Activated CD8-positive, alpha-beta memory T cell treated with anti-CD3 and anti-CD28 coated beads, Interleukin-2, amount 50 U/mL, for 24 hours (primary cell): ENCODE results near the gene CLCA2.
"Not testable (repeated sequence)": the region's sequence is repeated elsewhere in the genome, so short reads cannot be mapped to it uniquely, and the experiment has no call there.

Experiments used
- DNase-seq: peaks from one replicate; pipeline ENCODE4 v3.0.0-alpha.2; 2020; ENCODE audit errors: extremely low read depth

CLCA2 gene

GRCh38 chr1:86472152-86472551 is 48.2 kb downstream of the CLCA2 start:
- DNase-seq: no peak

GRCh38 chr1:86472767-86473166 is 48.8 kb downstream of the CLCA2 start:
- DNase-seq: no peak

GRCh38 chr1:86477256-86477655 is 53.3 kb downstream of the CLCA2 start:
- no peak for DNase-seq

DNA sequence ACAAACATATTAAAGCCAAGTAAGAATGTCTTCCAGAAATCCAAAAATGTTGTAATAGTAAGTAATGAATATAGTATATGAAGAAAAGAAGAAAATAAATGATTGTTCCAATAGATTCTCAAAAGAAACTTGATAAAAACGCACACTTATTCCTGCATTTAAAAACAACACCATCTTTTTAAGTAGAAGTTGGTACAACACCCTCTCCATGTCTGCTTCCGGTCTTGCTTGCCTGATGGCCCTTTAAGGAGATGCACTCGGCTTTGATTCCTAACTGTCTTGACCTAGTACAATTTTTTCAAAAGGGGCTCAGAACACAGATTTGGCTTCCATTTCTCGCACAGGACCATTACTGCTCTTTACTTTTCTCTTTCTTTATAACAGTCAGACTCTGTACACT is 53.7 kb downstream of the CLCA2 start:
- DNase-seq: no peak

DNA sequence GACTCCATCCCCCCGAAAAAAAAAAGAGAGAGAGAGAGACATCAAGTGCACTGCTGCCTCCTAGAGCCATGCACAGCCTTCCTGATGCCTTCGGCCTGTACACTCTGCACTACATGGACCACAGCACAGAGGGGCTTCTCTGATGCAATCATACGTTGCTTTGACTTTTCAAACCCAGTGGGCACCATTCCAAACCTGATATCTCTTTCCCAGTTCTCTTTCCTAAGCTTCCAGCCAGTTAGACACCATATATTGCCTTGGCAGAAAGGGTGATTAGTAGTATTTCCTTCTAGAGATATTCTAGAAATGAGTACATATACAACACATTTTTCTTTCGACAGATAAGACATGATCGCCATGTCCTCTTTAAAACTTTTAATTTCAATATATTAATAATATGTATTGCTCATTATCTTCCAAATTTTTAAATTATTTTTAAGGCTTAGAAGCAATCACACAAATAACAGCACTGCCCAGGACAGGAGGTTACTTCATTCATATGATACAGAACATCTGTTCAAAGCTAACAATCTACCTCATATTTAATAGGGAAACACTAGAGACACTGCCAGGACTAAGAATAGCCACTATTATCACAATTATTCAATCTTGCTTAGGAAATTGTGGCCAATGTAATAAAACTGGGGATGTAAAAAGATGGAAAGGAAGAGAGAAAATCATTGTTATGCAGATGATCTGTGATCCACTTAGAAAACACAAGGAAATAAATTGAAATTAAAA is 54.6 kb downstream of the CLCA2 start:
- DNase-seq: no peak

GRCh38 chr1:86481966-86482365 is 58.0 kb downstream of the CLCA2 start:
- no peak for DNase-seq

- no peak for DNase-seq
These were observed 63.3 kb downstream of the CLCA2 start for GRCh38 chr1:86487131-86487810.

DNA sequence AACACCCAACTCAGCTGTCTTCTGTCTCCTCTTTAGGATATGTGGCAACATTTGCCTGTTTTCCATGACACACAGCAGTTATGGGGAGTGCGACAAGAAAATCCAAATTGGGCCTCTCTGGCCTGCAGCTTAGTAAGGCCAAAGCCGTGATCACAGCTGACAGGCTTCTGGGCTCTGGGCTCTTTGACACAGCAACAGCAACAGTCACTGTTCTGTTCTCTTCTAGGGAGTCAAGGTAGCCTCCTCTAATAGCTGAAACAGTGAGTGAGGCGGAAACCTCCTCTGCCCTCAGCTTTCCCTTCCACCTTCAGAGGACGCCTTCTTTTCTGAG is 63.8 kb downstream of the CLCA2 start:
- no peak for DNase-seq

GRCh38 chr1:86489242-86489878 is 65.4 kb downstream of the CLCA2 start:
- no peak for DNase-seq

DNA sequence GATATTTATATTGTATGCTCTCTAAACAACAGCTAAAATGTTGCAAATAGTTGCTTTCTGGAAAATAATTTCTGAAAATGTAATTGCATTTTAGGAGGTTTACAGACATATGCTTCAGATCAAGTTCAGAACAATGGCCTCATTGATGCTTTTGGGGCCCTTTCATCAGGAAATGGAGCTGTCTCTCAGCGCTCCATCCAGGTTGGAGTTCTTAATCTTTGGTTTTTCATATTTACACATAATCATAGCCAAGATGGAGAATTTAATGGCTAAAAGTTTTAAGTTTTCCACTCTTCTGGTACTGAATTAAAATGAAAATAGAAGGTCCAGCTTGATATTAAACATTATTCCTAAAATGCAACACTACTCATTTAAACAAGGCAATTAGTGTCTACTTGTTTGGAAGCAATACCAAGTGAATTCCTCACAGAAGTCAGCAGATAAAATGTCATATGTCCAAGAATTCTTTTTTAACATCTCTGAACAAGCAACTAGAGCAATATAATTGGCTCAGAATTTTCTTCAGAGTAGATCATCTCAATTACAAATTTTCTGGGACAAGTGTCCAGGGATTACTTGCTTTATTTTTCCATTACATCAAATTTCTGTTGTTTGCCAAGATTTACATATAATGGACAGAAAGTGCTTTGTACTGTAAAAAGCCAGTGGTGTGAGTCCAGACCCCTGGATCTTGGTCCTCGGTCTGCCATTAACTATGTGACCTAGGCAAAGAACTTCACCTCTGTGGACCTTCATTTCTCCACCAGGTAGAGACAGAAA is 67.4 kb downstream of the CLCA2 start:
- DNase-seq: no peak

DNA sequence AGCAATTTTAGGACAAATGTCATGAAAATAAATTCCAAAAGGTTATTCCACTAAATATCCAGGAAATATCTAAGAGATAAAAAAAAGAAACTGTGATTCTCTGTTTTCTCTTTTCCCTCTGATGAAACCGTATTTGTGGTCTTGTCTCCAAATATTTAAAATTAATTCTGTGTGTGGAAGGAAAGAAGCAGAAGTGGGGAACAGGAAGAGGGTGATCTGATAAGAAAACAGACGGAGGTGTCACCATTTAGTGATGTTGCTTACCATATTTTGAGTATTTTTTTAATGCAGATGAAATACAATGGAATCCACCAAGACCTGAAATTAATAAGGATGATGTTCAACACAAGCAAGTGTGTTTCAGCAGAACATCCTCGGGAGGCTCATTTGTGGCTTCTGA is 74.3 kb downstream of the CLCA2 start:
- no peak for DNase-seq

GRCh38 chr1:86499987-86500593 is 76.1 kb downstream of the CLCA2 start:
- DNase-seq: no peak

GRCh38 chr1:86500714-86501113 is 76.7 kb downstream of the CLCA2 start:
- no peak for DNase-seq

DNA sequence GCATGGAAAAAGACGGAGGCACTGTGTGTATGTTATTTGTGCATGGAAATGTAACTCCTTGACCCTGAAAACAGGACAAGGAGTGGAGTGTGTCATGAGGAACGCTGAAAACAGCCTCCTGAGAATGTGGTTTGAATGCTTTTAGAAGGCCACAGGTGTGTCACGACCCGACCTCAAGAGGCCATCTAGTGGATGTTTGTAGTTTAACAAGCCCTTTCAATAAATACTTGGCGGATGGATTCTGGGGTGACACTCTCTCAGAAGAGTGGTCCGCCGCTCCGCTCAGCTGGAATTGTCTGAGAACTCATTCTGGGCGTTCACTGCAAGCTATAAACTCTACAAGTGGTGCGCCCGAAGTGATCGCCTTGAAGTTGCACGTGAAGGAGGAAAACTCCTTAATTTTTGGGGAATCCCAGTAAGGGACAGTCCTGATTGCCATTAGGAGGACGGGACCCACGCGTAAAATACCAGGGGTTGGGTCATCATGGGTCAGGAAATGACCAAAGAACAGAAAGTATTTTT is 78.2 kb downstream of the CLCA2 start:
- not testable (repeated sequence) for DNase-seq

DNA sequence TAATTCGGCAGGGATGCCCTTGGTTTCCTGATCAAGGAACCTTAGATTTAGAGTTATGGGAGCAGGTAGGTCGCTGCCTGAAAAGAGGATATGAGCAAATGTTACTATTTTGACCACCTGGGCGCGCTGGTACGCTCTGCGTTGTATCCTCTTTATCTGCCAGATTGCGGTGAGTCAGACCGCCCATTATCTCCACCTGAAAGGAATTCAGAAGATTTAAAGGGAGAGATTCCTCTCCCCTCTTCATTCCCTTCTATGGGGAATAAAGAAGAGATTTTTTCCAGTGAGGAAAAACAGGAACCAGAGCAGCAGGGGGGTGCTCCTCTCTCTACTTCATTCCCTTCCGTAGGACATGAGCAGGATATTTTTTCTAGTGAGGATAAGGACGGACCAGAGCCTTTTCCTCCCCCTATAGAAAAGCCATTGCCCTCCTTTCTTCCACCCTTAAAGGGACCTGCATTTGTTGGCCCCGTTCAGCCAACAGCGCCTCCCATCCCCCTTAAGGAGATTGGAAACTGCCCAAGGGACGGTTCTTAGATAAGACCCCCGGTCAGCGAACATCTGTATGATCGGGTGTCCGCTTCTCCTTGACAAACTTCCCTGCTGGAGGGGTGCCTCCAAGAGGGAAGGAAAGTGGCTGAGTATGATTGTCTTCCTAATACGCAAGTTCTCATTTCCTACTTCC is 78.9 kb downstream of the CLCA2 start:
- no peak for DNase-seq

- no peak for DNase-seq
These were observed 79.6 kb downstream of the CLCA2 start for GRCh38 chr1:86503406-86504136.

DNA sequence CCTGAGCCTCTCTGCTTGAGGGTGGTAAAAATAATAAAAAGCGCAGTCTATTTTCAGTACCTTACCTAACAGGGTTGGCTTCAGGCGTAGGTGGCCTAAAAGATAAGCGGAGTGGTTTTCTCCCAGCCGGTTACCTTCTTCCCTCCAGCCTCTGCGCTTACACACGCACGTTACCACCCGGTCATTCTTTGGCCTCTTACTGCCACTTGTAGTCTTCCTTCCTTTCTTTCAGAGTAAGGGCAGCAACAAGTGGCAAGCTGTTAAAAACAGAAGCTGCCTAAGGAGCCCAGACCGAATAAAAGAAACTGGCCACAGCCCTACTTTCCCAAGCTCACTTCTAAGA is 80.1 kb downstream of the CLCA2 start:
- DNase-seq: no peak

DNA sequence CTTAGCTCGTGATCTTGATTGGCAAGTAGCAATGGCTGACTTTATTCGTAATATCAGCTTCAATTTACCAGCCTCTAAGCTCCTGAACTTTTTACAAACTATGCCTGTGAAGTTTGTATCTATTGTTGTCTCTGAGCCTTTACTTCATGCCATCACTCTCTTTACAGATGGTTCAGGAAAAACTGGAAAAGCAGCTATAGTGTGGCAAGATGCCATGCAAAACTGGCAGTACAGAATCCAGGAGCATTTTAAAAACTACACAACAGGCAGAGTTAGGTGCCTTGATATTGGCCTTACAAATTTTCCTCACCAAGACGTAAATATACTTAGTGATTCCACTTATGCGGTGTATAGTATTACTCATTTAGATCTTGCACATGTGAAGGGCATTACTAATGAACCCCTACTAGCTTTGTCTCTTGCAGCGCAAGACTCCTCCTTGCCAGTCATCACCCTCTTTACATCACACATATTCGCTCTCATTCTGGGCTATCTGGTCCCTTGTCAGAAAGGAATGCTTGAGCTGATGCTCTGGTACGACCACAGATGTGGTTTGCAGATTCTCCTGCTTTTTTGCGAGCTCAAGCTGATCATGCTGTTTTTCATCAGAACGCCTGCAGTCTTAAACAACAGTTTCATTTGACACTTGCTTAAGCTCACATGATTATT is 81.1 kb downstream of the CLCA2 start:
- DNase-seq: no peak

DNA sequence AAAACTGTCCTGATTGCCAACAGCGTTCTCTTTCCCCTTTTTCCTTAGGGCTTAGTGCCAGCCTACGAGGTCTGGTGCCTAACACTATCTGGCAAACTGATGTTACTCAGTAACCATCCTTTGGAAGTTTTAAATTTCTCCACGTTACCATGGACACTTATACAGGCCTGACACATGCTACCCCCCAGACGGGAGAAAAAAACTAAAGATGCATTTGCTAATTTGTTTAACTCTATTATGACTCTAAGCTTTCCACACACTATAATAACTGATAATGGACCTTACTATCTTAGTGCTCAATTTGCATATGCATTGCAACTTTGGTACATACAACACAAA is 81.6 kb downstream of the CLCA2 start:
- DNase-seq: no peak
